NOMO-1 (cell line): ENCODE measurements around the gene RGS7.
"Not testable (repeated sequence)": the region's sequence is repeated elsewhere in the genome, so short reads cannot be mapped to it uniquely, and the experiment has no call there.

Experiments
- DNase-seq, 2 experiments: peaks; one replicate each; lab custom pipeline; 2025; ENCODE audit not compliant: unreplicated experiment in 2 of 2; lab: John Stamatoyannopoulos, UW

The RGS7 gene

DNA sequence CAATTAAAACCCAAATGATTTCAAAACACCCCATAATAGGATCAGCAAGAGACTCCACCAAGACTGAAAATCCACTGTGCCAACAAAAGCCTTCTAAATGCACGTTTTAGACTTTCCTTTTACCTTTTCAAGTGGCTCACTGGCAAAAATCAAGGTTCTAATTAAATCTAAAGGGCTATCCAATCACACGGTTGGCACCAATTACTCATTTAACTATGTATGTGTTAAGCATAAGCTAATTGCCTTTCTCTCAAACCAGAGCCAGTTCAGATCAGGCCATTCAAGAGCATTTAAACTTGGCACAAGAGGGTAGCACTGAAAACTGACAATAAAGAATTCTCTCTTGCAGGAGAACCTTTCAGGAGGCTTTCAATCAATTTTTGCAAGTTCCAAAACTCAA, 139.5 kb downstream of the RGS7 start:
- no peak for DNase-seq

DNA sequence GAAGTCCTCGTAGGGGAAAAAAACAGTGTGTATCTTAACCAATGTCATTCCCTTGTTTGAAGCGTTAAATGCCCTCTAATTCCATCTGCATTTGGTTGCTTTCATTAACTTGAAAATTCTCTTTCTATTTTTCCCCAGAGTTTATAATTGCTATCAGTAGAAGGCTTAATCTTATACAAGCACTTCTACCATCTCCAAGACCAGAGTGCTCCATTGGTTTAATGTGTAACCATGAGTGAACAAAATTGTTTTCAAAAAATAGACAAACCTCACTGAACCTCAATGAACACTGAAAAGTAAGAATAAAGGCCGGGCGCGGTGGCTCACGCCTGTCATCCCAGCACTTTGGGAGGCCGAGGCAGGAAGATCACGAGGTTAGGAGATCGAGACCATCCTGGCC, 141.3 kb downstream of the RGS7 start:
- DNase-seq, result no peak

DNA sequence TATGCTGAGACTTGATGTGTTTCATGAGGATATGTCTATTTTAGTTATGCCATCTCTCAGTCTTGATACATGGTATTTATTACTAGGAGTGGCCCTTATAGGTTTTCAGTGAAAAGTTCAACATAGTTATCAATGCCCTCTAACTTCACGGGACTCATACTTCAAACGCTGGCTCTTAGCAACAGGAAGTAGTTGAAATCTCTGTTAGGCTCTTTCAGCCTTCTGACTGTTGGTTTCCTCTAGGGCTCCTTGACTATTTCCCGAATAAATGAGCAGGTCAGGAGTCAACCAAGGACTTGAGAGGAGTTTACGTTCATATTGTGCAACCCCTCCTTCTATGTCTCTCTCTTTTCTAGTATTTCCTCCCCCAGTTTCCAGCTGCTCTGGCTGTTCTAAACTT, 141.8 kb downstream of the RGS7 start:
- DNase-seq, result no peak

DNA sequence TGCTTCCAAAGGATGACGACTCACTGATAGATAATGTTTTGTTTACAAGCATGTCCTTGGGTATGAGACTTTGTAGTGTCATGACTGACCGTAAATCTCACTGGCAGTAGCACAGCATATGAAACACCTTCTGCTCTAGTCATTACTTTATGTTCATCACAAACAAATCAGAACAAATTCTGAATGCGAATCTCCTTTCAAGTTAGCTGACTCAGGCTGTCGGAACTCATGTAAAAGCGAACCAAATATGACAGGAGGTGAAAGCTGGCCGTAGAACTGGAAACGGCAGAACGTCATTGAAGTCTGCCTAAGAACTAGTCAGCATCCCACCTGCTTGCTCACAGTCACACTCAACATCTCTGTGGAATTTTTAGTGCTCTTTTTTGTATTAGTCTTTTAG, 143.9 kb downstream of the RGS7 start:
- DNase-seq, result no peak

DNA sequence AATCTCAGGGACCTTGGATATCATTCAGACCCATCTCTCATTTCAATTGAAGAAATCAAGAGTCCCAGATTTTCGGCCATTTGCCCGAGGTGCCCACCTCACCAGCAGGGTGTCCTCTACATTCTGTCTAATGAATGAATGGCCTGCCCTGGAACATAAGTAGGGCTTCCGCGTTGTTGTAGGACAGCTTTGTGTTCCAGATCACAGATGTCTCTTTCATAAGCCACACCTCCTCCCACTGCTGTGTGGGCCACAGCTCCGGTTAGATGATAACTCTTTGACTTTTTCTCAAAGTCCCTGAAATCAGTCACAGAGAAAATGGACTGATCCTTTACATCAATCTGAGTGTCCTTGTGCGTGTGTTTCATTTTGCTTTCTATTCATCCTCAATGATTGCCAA, 144.4 kb downstream of the RGS7 start:
- DNase-seq, result no peak

DNA sequence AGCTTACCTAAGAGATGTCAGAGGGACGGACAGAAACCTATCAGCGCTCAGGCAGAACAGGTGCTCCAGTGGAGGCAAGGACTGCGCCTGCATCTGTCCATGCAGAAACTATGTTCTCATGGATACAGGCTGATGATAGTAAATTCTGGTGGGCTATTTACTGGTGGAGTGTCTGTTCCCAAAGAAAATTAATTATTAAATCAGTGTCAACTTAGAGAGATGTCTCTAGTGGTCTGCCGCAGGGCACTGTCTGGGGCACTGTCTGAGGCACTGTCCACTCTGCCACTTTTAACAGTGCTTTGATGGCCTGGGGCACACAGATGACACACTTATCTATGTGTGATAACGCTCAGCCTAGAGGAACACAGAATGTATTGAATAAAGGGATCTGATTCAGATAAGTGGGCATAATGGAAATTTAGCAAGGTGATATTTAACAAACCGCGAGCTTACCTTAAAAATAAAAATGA, 148.1 kb downstream of the RGS7 start:
- DNase-seq, result no peak

DNA sequence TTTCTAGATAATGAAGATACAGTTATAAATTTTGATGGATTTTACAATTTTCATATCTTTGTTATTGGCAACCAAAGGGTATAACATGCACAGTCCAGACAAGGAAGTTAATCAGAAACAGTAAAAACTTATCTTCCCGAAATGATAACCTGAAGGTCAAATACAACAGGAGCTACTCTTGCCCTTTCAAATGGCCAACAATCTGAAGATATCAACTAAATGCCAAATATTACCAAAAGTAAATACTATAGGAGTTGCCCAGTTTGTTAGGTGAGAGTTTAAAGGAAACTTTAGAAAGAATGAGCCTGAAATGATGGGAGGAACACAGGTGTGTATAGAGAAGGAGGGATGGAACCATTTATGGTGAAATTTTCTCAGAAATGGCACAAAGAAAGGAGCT, 153.2 kb downstream of the RGS7 start:
- no peak for DNase-seq

DNA sequence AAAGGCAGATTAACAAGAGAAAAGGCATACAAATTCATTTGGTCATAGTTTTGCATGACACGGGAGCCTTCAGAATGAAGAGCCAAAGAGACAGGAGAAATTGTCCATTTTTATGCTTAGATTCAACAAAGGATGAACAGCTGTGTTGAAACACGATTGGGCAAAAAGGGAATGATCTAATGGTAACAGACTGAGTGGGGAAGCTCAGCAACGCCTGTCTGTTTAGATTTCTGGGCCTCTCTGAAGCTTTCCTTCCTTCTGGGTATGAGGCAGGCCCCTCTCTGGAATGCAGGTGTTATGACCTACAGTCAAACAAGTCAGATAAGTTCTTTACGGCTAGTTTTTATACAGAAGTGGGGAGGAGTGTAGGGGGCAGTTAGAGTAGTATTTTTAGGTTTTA, 154.6 kb downstream of the RGS7 start:
- DNase-seq, result no peak

DNA sequence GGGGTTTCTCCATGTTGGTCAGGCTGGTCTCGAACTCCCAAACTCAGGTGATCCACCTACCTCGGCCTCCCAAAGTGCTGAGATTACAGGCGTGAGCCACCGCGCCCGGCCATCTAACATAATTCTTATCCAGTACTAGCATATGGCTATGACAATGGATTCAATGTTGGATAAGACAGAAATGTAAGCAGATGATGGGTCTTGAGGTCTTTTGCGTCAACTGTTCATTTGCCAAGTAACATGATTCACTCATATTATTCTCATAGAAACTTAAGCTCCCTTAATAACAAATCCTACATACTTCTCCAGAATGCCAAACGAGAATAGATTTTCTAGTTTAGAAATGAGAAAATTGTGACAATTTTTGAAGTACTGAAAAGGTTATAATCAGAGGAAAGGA, 170.3 kb downstream of the RGS7 start:
- no peak for DNase-seq

DNA sequence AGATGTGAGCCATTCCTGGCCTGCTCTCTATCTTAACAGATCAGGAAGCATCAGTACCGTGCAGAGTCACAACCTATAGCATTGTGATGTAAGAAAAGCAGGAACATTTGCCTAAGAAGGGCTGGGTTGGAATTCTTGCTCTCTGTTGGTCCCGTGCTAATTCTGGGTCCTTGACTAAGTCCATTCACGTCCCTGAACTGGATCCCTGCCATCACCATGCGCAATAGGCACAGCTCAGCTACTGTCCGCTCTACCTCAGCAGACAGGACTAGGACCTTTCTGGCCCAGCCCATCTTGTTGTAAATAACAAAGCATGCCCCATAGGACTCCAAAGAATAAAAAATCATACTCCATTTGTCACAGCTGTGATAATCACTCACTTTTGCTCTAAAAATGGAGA, 175.0 kb downstream of the RGS7 start:
- no peak for DNase-seq

DNA sequence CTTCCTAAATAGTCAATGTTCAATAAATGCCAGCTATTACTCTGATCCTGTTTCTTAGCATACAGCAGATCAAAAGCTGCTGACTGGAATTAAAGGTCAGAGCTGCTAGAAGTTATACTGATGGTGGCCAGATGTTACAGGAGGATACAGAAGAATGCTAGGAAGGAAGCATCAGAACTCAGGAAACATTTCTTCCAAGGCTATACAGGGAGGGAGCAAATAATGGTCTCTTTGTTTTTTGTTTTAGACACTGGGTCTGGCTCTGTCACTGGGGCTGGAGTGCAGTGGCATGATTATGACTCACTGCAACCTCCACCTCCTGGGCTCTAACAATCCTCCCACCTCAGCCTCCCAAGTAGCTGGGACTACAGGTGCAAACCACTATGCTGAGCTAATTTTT, 175.5 kb downstream of the RGS7 start:
- no peak for DNase-seq

DNA sequence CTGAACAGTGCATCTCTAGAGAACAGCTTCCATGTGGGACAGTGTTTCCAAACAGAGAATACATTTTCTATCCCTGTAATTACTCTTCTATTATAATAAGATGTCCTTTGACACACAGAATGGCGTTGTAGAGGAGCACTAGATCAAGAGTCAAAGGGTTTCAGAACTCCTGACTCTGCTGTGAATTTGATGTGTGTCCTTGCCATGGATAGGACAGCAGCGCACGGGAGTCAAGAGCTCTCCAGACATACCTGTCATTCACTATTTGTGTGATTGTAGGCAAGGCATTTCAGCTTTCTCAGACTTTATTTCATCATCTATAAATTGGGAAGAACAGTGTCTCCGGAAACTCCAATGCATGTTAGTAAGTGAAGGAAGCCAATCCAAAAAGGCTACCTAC, 176.4 kb downstream of the RGS7 start:
- DNase-seq, result no peak

DNA sequence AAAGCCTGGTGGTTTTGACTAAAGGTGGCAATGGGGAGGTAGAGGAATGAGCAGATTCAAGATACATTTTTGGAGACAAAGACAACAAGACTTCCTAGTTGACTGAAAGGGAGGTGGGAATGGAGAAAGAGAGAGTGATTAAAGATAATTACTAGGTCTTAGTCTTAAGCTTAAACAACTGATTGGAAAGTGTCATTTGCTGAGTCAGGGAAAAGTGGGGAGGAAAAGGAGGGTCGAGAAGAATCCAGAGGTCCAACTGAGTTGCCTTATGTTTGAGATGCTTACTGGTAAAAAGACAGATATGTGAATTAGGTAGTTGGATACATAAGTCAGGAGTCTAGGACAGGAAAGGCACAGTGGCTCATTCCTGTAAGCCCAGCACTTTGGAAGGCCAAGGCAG, 179.3 kb downstream of the RGS7 start:
- no peak for DNase-seq

DNA sequence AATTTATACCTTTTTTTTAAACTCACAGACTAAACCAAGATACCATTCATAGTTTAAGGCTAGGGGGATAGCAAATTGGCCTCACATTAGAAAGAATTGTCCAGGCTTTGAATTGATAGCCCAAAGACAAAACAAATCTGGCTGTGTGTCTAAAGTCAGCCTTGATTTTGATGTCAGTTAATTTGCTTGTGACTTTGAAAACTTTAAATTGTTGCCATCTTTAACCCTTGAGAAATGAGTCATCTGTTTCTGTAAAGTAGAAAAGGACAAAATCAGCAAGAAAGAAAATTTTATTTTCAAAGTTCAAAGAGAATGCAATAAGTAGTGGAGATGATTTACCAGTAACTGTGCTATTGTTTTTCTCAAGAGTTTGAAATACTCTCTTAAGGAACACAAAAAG, 184.5 kb downstream of the RGS7 start:
- DNase-seq, result no peak

DNA sequence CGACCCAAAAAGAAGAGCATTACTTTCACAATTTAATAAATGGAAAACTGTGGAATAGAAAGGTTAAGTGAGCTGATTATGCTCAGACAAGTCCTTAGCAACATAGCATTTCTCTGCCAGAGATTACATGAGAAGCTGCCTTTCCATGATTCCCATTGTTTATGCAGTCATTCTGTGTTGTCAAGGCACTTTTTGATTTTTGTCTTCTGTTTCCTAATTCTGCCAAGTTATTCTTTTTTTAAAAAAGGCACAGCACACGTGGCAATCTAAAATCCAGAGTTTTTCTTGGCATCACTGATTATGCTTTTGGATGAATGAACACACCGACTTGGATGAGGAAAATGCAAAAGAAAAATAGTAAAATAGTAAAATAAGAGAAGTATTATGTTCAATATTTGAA, 185.0 kb downstream of the RGS7 start:
- no peak for DNase-seq

DNA sequence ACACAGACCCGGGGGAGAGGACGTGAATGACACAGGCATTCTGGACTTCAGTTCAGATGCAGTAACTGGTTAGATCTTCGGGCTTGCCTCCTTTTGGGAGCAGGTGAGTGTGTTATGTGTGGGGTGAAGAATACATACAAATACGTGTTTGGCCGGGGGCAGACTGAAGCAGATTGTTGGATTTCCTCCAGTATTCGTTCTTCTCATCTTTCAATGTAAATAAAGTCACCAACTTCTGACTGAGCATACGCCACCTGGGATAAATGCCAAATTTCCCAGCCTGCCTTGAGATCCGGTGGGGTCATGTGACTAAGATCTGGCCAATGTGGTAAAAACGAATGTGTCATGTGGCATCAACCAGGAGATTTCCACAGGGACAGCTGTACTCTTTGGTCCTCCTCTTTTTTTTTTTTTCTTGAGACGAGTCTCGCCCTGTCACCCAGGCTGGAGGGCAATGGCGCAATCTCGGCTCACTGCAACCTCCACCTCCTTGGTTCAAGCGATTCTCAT, 189.8 kb downstream of the RGS7 start:
- no peak for DNase-seq

DNA sequence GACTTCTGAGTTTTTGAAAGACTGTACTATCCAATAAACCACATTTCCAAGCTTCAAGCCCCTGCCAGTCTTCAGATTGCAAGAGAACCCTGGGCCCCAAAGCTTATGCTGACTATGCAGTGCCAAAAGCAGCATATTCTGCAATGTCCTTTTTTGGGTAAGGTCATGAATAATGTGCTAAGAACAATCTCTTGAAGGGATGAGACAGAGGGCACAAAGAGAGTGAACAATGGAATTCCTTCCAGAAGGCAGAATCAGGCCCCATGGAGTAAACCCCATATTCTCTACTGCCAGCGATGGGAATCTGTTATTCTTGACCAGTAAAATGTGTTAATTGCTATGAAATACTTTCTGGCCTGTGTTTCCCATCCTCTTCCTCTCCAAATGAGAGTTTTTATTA, 190.4 kb downstream of the RGS7 start:
- no peak for DNase-seq

DNA sequence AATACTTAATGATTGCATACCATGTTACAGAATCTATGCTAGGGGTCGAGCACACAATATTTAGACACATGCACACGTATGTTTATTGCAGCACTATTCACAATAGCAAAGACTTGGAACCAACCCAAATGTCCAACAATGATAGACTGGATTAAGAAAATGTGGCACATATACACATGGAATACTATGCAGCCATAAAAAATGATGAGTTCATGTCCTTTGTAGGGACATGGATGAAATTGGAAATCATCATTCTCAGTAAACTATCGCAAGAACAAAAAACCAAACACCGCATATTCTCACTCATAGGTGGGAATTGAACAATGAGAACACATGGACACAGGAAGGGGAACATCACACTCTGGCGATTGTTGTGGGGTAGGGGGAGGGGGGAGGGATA, 191.7 kb downstream of the RGS7 start:
- not testable (repeated sequence) for DNase-seq

DNA sequence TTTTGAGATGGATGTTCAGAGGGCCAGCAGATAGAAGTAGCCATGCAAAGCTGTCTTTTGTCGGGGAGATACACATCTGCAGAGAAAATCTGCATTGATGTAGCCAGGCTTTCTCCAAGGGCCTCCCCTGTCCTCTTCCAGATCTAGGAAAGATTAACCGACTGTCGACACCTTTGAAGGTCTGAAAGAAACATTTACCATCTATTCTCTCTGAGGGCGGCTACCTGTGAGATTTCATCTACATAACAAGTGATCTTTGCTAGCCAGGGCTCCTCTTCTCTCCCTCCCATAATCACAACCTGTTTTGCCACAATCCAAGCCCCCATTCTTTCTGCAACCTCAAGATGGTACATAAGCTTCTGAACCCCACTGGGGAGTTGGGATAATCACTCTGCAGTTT, 193.6 kb downstream of the RGS7 start:
- no peak for DNase-seq

DNA sequence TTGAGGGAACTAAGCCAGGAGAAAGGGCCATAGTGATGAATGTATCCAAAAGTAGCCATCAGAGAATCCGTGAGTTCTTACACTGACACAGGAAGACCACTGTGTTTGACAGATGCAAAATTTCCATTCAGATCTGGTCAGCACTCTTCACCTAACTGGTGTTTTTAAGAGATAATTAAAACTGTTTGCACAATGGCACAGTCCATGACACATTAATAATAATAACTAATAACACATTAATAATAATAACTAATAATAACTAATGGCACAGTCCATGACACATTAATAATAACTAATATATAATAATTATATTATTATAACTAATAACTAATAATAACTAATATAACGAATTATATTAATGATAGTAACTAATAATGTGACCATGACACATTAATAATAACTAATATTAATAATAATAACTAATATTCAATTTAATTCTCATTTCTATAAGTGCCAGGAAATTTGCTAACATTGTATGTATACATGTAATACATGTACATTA, 195.8 kb downstream of the RGS7 start:
- DNase-seq, result no peak

DNA sequence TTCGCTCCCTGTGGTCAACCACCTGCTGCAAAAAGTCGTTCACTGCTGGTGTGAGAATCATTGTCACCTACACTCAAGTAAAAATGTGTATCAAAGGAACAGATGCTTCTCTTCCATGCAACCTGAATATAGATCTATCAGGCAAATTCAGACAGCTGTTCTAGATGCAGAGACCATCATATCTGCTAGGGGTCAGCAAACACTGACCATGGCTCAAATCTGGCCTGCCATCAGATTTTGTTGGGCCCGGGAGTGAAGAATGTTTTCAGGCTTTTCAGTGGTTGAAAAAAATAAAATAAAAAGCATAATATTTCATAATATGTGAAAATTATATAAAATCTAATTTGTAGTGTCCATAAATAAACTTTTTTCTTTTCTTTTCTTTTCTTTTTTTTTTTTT, 199.6 kb downstream of the RGS7 start:
- no peak for DNase-seq

DNA sequence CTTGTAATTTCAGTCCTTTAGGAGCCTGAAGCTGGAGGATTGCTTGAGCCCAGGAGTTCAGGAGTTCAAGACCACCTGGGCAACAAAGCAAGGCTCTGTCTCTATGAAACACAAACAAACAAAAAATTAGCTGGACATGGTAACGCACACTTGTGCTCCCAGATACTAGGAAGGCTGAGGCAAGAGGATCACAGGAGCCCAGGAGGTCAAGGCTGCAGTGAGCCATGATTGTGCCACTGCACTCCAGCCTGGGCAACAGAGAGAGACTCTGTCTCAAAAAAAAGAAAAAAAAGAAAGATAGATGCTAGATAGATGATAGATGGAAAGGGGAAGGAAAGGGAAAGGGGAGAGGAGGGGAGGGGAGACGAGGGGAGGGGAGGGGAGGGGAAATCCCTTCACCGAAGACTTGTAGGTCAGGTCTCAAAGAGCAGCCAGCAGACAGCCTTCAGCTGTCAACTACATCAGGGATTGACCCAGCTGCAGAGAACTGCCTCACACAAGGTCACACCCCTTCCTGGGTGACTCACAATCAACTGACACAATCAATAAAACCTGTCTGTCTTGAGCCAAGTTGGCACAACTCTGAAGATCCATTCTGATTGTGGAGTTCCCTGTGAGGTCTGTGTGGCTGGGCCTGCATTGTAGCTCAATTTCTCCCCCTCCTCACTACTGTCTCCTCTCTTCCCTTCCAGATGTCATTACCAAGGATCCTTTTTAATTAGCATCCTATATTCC, 200.6 kb downstream of the RGS7 start:
- DNase-seq, result no peak

DNA sequence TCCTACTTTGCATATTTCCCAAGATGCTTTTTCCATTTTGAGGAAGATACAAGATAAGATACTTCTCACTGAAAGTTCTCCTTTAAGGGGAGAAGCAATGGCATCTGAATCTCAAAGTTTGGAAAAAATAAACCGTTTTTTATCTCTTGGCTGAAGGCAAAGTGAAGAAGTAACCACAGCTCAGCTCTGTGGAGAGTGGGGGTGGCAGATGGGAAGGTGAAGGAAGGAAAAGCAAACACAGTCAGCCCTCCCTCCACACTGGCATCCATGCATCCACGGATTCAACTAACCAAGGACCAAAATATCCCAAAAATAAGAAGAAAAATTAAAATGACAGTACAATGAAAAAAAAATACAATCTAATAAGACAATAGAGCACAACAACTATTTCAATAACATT, 211.1 kb downstream of the RGS7 start:
- DNase-seq, result no peak
